Choroid plexus epithelial cell (primary cell): ENCODE data around the gene VWA2.

ENCODE experiments used
- DNase-seq: peaks from one replicate; pipeline ENCODE4 v3.0.0-alpha.2; 2010; ENCODE audit warnings: low read depth
- H3K4me3 ChIP-seq: 2 replicates; pipeline ENCODE4 v1.5.1; 2011; ENCODE audit warnings: low read depth, mild to moderate bottlenecking, control low read depth, low read length, moderate library complexity
- CTCF ChIP-seq: conservative IDR thresholded peaks from 2 replicates; pipeline ENCODE4 v1.5.1; 2011; ENCODE audit warnings: low read depth, mild to moderate bottlenecking, control low read depth, inconsistent platforms, low read length, moderate library complexity

The VWA2 gene

DNA sequence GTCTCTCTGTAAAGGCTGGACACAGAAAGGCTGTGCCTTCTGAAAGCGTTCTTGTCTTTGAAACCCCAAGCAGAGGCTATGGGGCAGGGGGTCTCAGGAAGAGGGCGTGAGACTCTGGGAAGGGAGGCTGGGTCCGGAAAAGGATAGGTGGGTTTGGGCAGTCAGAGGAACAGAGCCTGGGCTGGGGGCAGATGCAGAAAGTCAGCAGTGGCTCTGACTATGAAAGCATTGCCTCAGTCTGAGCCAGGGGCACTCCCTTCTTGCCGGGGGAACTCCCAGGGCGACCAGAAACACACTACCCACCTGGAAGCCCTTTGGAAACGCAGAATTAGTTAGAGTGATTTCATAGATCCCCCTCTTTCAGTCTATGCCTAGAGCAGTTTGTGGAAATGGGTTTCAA, 72.0 kb downstream of the VWA2 start:
- no peak overlapping the region for H3K4me3 ChIP-seq
- TF ChIP-seq CTCF: no peak
- no peak for DNase-seq

GRCh38 chr10:114311496-114312209, 72.6 kb downstream of the VWA2 start:
- no peak for TF ChIP-seq CTCF
- DNase-seq: no peak
- H3K4me3 ChIP-seq: no peak overlapping the region

DNA sequence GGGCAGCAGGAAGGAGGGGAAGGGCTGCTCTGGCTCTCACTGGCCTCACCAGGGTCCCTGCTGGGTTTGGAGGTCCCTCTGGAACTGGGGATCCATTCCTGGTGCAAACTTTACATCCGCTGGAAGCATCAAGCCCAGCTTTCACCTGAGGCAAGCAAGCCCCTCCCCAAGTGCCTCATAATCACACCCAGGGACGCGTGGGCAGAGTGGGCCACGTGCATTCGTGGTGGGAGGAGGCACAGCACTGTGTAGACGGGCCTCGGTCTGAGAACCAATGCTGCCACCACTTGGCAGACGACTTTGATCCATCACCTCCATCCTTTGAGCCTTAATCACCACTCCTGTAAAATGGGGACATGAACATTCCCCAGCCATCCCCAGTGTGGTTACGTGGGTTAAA, 74.1 kb downstream of the VWA2 start:
- TF ChIP-seq CTCF: no peak
- no peak for DNase-seq
- no peak overlapping the region for H3K4me3 ChIP-seq

DNA sequence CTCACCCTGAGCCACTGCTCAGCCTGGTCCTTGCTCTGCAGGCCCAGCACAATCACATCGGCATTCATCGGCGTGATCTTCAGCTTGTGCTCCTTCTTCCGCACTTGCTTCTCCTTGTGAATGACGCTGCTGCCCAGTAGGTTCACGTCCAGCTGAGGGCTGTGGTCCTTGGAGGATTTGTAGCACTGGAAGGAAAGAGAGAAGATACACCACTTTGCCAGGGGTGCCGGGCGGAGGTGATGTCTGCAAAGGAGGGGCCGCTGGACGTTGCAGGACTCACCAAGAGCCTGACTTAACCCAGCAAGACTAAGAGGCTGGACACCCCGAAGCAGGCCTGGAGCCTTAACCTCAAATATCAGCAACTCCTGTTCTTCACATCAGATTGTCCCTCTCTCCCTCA, 74.8 kb downstream of the VWA2 start:
- no peak for TF ChIP-seq CTCF
- no peak for DNase-seq
- H3K4me3 ChIP-seq: no peak overlapping the region

DNA sequence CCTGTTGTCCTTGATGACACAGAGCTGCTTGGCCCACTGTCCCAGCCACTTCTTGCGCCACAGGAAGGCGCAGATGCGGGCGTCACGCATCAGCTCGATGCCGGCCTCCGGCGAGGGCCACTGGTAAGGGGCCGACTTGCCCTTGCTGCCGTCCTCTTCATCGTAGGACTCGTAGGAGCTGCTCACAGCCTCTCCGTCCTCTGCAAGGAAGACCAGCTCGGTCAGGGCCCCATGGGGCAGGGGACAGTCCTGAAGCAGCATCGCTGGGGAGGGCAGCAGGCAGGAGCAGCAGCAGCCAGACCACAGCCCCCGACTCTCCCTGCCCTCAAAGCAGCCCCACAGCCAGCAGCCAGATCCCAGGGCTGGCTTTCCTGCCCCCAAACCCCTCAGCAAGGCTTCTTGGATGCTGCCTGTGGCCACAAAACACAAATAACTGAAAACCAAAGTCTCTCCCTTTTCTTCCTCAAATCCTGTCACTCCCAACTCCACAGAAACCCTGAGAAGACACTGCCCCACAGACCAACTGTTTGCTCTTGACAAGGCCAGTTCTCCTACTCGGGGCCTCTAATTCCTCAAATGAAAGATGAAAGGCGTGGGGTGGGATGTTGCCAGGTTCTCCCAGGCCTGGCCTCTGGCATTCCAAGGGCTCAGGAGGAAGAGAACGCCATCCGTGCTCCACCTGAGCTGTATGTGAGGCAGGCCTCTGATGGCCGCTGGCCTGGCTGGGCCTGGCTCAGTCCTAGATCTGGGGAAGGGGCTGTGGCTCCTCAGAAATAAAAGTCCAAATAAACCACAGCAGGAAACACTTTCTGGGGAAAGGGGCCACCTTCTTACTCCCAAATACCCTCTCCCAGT, 76.7 kb downstream of the VWA2 start:
- TF ChIP-seq CTCF: no peak
- no peak for DNase-seq
- no peak overlapping the region for H3K4me3 ChIP-seq

DNA sequence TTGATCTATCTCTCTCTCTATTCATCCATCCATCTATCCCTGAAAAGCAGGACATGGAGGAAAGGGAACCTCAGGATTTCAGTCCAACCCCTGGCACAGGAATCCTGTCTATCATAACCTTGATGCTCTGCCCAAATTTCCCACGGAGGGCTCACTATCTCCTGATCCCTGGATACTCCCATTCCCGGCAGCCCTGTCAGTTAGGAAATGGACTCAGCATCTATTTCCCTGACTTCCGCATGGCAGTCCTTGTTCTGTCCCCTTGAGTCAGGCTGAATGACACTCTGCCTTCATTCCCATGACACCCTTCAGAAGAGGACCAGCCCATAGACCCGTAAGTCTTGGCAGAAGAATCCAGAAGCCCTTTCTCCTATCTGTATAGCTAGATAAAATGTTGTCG, 77.7 kb downstream of the VWA2 start:
- no peak for TF ChIP-seq CTCF
- no peak overlapping the region for H3K4me3 ChIP-seq
- DNase-seq: no peak
